Colonic mucosa (tissue), 4 donors: ENCODE data around the gene FRMPD2. TPM values are rescaled to one million over a fixed set of nuclear protein-coding genes. Genes with fewer than 3 reads are reported as not detected.

Source experiments
- DNase-seq: peaks from one replicate; pipeline ENCODE4 v3.0.0-alpha.2; 2020
- H3K27ac ChIP-seq: fragments of 200-600 bp; one replicate; pipeline ENCODE4 v1.8.0; 2021
- H3K27me3 ChIP-seq: fragments of 200-600 bp; one replicate; pipeline ENCODE4 v1.8.0; 2021
- H3K36me3 ChIP-seq: fragments of 200-600 bp; one replicate; pipeline ENCODE4 v1.8.0; 2021
- H3K4me1 ChIP-seq: fragments of 200-600 bp; one replicate; pipeline ENCODE4 v1.8.0; 2021; ENCODE audit warnings: mild to moderate bottlenecking
- H3K4me3 ChIP-seq: fragments of 200-600 bp; one replicate; pipeline ENCODE4 v1.8.0; 2021
- H3K9ac ChIP-seq, 2 donors: one replicate each; pipeline ENCODE4 v1.7.0; 2013; ENCODE audit warnings: control low read depth in 2 of 2, low read depth in 2 of 2, low read length in 2 of 2
- H3K9me3 ChIP-seq: fragments of 200-600 bp; one replicate; pipeline ENCODE4 v1.8.0; 2021
- CTCF ChIP-seq: fragments of 200-600 bp; IDR thresholded peaks from one replicate; pipeline ENCODE4 v1.8.0; 2022; ENCODE audit warnings: antibody characterized with exemption, mild to moderate bottlenecking
- intact Hi-C: fragments of 100-400 bp; cut with DNase I; formaldehyde crosslinking; loops from one replicate; pipeline ENCODE4 v1.14.1; 2022
- total RNA-seq, 2 donors: library from RNA; stranded (reverse); fragmentation: NEBNext Ultra II Directional in 1 of 2; extraction: Animal tissue kit (Norgen Biotek cat#: 25700) in 1 of 2; gene quantifications; one replicate each; pipeline ENCODE4 v1.2.1, GENCODE V29; 2021
- donor health status: healthy.
- donor health status: DM: no; HTN: no; CAD: no.
- donor health status: DM: no; HTN: no; CAD: no.

Gene FRMPD2
- total RNA-seq, 2 donors from 2014 or later, result 0.35 TPM; not detected in 1

- no peaks in the 10 kb centered on the region for H3K4me1 ChIP-seq
- H3K9ac ChIP-seq, result no peak overlapping the region
- no peaks in the 10 kb centered on the region for H3K9me3 ChIP-seq
- H3K36me3 ChIP-seq, result no peaks in the 10 kb centered on the region
- intact Hi-C loops, result no loop called here
- no peaks in the 10 kb centered on the region for H3K27me3 ChIP-seq
- no peak overlapping the region for H3K27ac ChIP-seq
- H3K4me3 ChIP-seq, result no peak overlapping the region
- no peak for DNase-seq
- no peak for TF ChIP-seq CTCF
Observed at GRCh38 chr10:48241332-48241731, 33.2 kb downstream of the FRMPD2 start.

GRCh38 chr10:48240196-48240595 lies 34.3 kb downstream of the FRMPD2 start:
- H3K36me3 ChIP-seq, result no peaks in the 10 kb centered on the region
- H3K27me3 ChIP-seq, result no peaks in the 10 kb centered on the region
- H3K27ac ChIP-seq, result no peak overlapping the region
- H3K9ac ChIP-seq, result no peak overlapping the region
- TF ChIP-seq CTCF, result no peak
- intact Hi-C loops, result no loop called here
- no peaks in the 10 kb centered on the region for H3K9me3 ChIP-seq
- H3K4me1 ChIP-seq, result no peaks in the 10 kb centered on the region
- H3K4me3 ChIP-seq, result no peak overlapping the region
- no peak for DNase-seq

- intact Hi-C loops, result no loop called here
- H3K27me3 ChIP-seq, result no peaks in the 10 kb centered on the region
- no peaks in the 10 kb centered on the region for H3K9me3 ChIP-seq
- no peak for DNase-seq
- no peak overlapping the region for H3K9ac ChIP-seq
- no peak overlapping the region for H3K4me3 ChIP-seq
- H3K36me3 ChIP-seq, result no peaks in the 10 kb centered on the region
- H3K4me1 ChIP-seq, result no peaks in the 10 kb centered on the region
- H3K27ac ChIP-seq, result no peak overlapping the region
- TF ChIP-seq CTCF, result no peak
Observed at GRCh38 chr10:48239618-48240017, 34.9 kb downstream of the FRMPD2 start.

- Histone ChIP-seq H3K4me3 (no peak overlapping the region), H3K9ac (no peak overlapping the region), H3K27me3 (no peaks in the 10 kb centered on the region), H3K36me3 (no peaks in the 10 kb centered on the region), H3K4me1 (no peaks in the 10 kb centered on the region), H3K9me3 (no peaks in the 10 kb centered on the region), H3K27ac (no peak overlapping the region)
- no peak for DNase-seq
- intact Hi-C loops, result no loop called here
- TF ChIP-seq CTCF, result no peak
Observed at GRCh38 chr10:48238826-48239520, 35.5 kb downstream of the FRMPD2 start.

GRCh38 chr10:48237259-48238250 lies 36.9 kb downstream of the FRMPD2 start:
- Histone ChIP-seq H3K27me3 (no peaks in the 10 kb centered on the region), H3K4me1 (no peaks in the 10 kb centered on the region), H3K9me3 (no peaks in the 10 kb centered on the region), H3K36me3 (no peaks in the 10 kb centered on the region), H3K4me3 (no peak overlapping the region), H3K27ac (no peak overlapping the region), H3K9ac (no peak overlapping the region)
- TF ChIP-seq CTCF, result no peak
- DNase-seq, result no peak
- intact Hi-C loops, result no loop called here
